ENCODE data around the gene CABLES2.
"Not testable (repeated sequence)": the region's sequence is repeated elsewhere in the genome, so short reads cannot be mapped to it uniquely, and the experiment has no call there.

Gene CABLES2

DNA sequence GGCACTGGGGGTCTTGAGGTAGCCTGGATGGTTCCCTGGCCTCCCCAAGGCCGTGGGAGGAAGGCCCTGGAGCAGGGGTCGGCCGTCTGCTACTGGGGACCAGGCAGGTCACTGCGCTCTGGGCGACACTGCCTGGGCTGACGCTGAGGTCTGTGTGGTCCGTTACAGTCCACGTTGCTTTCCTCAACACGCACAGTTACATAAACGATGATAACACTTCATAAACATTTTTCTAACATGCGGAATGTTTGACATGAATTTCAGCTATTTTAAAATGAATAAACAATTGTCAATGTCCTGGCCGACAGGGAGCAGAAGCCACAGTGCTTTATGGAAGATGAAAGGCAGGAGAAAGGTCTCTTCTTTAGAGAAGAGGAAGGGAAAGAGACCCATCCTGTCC is 30.4 kb upstream of the CABLES2 start:
- DNase-seq (ENCODE audit: low spot score) (no peak), FAIRE-seq (no peak)

DNA sequence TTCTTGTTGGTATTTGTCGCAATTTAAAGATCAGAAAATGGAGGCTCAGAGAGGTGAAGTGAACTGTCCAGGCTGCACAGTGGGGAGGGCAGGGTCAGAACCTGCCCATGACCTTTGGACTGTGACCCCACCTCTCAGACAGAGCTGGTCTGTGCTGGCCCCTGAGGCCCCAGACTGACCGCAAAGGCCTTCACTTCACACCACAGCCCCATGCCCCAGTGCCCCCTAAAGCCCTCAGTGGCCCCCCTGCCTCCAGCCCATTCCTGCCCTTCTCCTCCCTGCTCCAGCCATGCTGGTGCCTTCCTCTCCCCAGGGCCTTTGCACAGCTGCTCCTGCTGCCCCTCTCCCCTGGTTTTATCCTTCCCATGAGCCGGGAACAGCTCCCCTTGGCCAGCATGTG is 29.6 kb upstream of the CABLES2 start:
- FAIRE-seq (no peak), DNase-seq (ENCODE audit: low spot score) (no peak)

DNA sequence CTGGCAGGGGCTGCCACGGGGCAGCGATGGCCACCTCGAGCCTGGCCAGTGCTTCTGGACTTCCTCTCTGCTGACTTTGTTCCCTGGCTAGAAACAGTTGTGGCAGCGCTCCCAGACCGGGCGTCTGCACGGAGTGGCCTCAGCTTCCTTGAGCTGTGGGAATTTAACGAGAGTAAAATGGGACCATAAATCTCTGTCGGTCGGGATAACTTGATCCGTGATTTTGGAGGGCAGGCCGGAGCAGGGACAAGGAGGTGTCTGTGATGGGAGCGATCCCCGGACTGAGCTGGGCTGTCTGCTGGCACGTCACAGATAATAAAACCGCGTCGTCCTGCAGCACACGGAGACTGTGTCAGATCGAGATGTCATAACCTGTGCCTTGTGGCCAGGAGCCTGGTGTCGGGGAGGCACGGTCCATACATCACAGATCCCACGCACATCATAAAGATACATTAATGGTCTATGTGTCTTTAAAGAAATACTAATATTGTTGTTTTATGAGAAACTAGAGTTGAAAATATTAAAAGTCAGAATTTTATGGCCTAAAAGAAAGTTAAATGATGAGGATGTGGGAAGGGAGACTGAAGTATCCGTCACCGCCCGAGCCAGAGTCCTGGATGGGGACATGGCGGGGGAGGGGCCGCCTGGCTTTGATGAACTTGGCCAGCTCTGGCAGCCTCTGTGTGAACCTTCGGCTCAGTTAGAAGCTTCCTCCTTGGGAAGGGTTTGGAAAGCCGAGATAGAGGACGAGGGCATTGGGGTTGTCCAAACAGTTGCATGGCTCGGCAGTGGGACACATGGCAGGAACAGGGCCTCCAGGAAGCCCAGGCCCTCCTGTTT is 26.8 kb upstream of the CABLES2 start:
- DNase-seq (ENCODE audit: low spot score) (no peak), FAIRE-seq (peak; percentile 84)

DNA sequence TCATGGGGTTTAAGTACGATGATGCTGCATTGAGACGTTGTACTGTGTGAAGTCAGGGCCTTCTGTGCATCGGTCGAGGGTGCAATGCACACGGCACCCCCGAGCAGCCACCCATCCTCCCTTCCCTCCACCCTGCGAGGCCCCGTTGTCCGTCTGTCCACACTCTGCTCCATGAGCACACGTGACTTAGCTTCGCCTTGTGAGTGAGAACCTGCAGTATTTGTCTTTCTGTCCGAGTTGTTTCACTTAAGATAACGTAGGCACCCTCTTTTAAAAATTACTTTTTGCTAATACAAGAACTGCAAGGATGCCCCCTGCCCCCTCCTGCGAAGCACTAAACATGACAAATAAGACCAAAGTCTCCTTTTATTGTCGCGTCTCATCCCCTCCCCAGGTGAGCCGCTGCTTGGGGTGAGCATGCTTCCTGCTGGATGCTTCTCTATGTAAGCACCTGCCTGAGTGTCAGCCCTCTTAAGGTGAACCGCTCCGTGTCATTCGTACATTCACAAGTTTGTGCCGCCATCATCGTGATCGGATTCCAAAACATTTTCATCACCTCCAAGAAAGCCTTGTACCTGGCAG is 23.9 kb upstream of the CABLES2 start:
- peak; percentile 5 for FAIRE-seq
- DNase-seq (ENCODE audit: low spot score): no peak

DNA sequence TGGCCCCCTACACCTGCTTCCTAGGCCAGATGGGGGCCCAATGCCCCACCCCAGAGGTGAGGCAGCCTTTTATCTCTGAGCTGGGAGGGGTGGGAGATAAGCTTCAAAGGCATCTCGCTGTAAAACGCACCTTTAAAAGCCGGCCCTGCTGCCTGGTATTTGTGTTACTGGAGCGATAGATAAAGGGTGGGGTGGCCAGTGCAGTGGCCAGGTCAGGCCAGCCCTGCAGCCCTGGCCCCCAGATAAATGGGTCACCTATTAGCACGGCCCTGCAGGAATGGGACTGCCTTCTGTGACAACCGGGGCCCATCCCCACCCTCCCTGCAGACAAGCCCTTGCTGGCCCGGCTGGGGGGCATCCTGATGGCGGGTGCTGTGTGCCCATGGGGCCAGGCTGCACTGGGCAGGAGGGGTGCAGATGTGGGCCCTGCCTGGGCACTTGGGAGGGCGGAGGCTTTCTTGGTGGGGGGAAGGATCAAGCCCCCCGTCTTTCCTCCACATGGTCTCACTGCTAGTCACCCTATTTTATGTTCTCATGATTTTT is 23.3 kb upstream of the CABLES2 start:
- FAIRE-seq: no peak
- no peak for DNase-seq (ENCODE audit: low spot score)

DNA sequence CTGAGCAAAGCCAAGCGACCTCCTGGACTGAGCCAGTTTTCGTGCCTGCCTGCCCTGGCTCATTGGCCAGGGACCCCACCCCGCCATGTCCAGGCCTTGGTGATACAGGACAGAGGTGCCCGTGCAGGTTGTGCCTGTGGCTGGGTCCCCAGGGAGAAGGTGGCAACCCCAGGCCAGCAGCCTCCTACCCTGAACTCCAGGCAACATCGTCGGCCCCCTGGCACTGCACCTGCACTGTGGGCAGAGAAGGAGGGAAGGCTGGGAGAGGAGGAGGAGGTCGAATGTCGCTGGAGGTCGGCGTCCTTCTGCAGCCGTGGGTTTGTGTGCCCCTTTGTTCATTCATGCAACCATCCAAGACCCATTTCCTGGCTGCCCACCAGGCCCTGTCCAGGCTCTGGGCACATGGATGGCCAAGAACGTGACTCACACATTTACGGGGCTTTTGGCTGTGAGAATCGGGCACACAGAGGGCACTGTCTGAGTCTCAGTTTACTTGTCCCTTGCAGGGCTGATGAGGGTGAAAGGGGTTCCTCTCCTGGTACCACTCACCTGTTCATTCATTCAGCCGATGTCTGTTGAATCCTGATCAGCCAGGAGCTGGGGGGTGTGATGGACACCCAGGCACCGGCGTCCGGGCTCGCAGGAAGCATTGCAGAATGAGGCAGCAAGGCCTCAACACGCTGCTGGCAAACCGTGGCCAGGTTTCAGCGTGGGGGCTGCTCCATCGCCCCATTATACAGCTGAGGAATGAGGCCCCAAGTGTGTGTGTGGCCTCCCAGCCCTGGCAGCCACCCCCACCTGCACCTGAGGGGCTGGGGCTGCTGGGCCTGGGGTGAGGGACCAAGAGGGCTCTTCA is 22.6 kb upstream of the CABLES2 start:
- FAIRE-seq: peak; percentile 27
- DNase-seq (ENCODE audit: low spot score): no peak

DNA sequence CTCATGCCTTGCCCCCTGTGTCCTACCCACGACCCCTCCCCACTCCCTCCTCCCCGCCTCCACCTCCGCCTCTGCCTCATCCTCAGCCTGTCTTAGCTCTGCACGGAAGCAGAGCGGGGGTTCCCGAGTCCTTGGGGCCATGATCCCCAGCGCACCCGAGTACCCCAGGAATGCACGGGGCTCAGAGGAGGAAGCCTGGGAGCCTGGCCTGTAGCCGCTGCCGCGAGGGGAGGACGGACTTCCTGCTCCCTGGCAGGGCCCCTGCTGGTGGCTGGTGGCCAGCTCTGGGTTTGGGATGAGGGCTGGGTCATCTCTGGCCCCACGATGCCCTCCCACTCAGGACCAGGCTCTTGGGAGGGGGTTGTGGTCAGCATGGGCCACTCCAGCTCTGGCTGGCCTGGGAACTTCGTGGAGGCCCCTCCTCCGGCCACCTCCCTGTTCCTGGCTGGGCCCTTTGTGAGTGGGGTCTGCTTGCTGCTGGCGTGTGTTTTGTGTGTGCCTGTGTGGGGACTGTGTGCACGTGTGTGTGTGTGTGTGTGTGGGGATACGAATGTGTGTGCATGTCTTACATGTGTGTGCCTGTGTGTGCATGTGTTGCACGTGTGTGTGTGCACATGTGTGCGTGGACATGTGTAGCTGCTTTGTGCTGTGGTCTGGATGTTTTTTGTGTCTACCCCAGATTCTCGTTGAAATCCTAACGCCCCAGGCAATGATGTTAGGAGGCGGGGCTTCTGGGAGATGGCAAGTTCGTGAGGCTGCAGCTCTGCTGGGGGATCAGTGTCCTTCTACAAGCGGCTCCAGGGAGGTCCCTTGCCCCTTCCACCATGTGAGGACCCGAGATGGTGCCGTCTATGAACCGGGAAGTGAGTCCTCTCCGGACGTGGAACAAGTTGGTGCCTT is 21.6 kb upstream of the CABLES2 start:
- FAIRE-seq: peak; percentile 89

DNA sequence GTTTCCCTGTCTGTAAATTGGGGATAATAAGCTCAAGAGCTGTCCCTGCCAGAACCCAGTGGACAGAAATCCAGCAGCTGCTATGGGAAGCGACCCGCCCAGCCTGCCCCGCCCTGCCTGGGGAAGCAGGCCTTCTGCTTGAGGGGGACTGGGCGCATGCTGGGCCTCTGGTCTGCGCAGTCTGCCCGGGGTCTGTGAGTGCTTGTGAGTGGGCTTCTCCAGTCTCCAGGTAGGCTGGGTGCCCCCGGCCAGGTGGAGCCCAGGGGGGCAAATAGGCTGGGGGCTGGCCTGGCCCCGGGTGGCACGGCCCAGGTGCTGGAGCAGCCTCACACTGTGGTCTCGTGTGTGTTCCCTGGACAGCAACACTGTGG is 20.9 kb upstream of the CABLES2 start:
- FAIRE-seq: no peak
- no peak for DNase-seq (ENCODE audit: low spot score)

More for the DNA sequence above, 21.6 kb upstream of the CABLES2 start:
- no peak for DNase-seq (ENCODE audit: low spot score)

DNA sequence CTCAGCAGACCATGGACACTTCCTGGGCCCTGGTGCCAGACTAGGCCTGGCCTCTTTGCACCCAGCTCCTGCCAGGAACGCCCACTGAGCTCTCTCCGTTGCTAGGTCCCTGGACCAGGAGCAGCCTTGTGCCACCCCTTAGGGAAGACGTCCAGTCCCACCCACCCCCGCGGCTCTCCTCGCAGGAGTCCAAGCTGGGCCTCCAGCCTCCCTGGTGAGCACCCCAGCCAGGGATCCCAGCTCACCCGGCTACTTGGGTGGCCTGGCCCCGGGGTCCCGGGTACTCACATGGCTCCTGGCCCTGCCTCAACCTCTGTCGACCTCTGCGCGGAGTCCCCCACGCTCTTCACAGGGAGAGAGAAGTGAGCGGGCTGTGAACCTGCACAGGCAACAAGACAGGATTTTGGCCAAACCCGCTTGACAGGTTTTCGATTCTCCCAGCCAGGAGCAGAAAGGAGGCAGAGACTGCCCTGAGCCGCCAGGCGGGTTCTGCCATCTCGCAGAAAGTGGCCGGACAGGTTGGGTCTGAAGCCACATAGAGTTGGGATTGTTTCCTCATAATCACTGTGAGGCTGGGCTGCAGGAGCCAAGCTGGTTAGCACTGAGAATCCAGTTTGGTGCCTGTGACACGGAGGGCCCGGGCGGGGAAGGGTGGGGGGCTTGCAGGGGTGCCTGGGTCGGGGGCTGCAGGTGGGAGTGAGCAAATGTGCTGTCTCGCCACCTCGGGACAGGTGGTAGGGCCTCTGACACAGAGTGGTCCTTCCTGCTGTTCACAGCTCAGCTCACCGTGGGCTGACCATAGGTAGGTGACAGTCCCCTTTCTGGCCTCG is 20.3 kb upstream of the CABLES2 start, which contains the start of gene RBBP8NL:
Gene RBBP8NL (minus strand): TSS at position 368 of the 830 bp plus-strand sequence. CDS start 7,892 bp downstream, outside the sequence.
- no peak for DNase-seq (ENCODE audit: low spot score)
- no peak for FAIRE-seq

DNA sequence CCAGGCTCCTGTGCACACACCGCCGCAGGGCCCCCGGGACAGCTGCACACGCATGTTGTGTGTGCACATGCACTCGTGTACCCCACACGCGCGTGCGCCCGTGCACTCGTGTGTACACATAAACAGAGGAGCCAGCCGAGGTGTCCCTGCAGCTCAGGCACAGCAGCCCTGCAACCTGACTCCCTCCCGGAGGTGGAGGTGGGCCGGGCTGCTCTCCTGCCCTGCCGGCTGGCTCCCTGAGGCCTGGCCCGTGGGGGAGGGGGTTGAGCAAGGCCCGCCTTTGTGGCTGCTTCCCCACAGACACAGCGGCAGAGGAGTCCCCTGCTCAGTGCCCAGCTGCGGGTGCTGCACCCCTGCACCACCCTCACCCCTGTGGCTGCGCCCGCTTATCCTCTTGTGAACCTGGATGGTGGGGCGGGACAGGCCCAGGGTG is 19.6 kb upstream of the CABLES2 start:
- no peak for FAIRE-seq
- no peak for DNase-seq (ENCODE audit: low spot score)

DNA sequence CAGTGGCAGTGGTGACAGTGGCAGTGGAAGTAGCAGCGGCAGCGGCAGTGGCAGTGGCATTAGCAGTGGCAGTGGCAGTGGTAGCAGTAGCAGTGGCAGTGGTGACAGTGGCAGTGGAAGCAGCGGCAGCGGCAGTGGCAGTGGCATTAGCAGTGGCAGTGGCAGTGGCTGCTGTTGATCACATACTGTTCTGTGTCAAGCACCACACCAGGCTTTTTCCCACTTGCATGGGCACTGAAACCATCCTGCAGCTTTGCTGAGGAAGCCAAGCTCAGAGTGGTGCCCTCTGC is 18.9 kb upstream of the CABLES2 start:
- not testable (repeated sequence) for DNase-seq (ENCODE audit: low spot score); FAIRE-seq

DNA sequence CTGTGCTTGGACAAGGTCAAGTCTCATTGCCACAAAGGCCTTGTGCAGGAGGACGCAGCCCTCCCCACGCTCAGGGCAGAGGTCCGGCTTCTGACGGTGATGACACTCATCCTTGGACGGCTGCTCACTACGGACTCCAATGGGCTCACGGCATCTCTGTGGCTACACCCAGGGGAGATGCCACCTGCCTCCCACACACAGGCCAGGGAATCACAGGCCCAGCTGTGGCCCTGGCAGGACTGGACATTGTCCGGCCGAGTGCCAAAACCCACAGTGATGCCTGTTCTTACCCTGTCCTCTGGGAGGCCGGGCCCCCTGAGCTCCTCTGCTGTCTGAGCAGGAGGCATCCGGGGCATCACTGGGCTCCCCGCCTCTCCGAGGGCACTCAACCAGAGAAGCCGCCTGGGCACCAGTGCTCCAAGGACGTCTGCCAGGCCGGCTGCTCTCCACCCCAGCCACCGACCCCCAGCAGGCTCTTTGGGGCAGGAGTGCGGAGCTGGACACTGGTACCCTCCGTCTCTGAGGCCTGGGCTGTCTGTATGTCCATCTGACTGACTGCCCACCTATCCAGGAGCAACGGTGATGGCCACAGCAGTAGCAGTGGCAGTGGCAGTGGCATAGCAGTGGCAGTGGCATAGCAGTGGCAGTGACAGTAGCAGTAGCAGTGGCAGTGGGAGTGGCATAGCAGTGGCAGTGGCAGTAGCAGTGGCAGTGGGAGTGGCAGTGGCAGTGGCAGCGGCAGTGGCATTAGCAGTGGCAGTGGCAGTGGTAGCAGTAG is 18.4 kb upstream of the CABLES2 start:
- peak; percentile 86 for FAIRE-seq
- no peak for DNase-seq (ENCODE audit: low spot score)

DNA sequence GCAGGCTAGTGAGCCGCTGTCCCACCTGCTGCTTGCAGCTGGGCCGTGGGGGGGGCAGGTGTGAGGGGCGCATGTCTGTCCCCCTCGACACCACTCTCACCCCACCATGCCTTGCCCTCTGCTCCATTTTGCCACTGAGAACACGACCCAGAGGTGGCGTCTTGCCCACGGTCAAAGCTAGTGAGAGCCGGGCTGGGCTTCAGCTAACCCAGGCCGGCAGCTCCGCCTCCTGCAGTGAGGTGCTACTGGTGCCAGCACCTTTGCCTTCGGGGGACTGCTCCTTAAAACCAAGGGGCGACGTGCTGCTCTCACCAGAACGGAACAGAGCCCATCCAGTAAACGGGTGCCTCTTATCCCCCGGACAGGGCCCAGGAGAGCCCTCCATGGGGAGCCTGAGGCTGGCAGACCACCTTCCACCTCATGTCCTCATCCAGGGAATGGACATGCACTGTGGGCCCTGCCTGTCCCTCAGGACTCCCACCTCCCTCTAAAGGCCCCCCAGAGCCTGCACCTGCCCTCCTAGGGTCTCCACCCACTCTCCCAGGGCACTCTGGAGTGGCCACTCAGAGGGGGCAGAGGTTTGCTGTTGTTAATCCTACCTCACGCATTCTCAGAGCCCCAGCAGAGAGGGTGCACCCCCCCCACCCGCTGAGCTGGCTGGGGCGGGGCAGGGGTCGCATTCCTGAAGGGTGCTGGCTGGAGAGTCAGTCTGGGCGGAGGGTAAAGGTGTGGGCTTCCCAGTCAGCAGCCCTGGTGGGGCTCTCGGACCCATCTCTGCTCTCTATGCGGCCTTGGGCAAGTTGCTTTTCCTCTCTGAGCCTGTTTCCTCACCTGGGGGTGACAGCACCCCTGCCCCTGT is 17.4 kb upstream of the CABLES2 start:
- FAIRE-seq (no peak), DNase-seq (ENCODE audit: low spot score) (no peak)

DNA sequence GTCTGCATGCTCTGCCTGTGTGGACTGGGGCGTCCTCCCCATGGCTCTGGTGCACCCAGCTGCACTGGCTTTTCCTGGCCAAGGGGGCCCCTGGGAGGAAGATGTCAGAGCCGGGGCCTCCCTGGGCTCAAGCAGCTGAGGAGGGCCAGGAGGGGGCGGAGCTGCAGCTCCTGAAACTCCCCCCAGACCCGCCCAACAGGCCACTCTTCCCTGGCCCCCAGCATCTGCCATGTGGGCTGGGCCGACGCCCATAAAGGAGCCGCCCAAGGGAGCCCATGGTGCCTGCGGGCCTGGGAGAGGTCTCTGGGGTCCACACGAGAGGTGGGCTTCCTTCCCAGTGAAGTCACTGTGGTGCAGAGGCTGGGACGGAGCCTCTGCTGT is 16.2 kb upstream of the CABLES2 start:
- no peak for FAIRE-seq
- no peak for DNase-seq (ENCODE audit: low spot score)

DNA sequence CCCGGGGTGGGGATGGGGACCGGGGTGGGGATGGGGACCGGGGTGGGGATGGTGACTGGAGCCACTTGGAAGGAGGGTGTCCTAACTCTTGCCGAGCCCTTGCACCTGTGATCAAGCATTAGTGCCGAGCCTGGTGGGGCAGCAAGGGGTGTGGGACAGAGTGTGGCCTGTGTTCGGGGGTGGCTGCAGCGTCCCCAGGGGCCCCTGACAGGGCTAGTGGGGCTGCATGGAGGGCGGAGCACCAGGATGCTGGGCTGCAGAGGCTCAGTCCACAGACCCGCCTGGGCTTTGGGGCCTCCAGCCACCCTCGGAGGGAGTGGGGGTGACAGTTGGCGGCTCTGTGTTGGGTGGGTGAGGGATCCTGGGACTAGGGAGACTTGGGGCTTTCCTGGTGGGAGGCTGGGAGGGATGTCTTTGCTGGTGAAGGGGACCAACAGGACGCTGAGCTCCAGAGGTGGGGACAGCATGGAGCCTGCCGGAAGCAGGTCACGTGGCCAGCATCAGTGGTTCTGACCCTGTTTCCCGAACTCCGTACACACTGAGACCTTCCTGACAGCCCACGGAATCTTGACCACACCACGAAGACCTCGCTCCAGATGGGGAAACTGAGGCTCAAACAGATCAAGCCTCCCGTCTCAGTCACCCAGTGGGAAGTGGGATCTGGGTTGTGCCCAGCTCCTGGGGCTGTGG is 15.7 kb upstream of the CABLES2 start:
- DNase-seq (ENCODE audit: low spot score) (no peak), FAIRE-seq (no peak)

DNA sequence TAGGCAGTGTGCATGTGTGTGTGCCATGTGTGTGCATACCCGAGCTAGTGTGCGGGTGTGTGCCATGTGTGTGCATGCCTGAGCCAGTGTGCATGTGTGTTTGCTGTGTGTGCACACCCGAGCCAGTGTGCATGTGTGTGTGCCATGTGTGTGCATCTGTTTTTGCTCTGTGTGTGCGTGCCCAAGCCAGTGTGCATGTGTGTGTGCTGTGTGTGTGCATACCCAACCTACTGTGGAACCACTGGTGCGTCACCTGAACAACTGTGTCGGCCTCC is 14.6 kb upstream of the CABLES2 start:
- FAIRE-seq (no peak), DNase-seq (ENCODE audit: low spot score) (no peak)

DNA sequence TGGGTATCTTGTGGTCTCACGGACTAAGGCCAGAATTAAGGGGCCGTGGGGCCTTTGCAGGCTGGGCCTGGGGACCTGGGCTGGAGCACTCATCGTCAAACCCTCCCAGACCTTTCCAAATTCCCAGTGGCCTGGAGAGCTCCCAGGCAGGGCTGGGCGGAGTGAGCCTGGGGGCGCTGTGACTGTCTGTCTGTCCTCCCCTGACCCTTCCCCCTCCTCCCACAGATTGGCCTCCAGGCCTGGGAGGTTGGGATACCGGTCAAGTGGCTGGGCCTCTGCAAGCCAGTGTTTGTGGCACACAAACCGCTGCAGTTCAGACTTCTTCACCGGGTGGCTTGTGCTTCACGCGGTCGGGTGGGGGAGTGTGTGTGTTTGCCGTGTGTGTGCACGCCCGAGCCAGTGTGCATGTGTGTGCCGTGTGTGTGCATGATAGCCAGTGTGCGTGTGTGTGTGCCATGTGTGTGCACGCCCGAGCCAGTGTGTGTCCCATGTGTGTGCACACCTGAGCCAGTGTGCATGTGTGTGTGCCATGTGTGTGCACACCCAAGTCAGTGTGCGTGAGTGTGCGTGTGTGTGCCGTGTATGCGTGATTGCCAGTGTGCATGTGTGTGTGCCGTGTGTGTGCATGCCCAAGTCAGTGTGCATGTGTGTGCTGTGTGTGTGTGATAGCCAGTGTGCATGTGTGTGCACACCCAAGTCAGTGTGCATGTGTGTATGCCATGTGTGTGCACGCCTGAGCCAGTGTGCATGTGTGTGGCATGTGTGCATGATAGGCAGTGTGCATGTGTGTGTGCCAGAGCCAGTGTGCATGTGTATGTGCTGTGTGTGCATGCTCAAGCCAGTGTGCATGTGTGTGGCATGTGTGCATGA is 14.0 kb upstream of the CABLES2 start:
- DNase-seq (ENCODE audit: low spot score) (no peak), FAIRE-seq (peak; percentile 99)
